Neural crest cell (in vitro differentiated cells): ENCODE data around the gene TNFSF15. TPM values are rescaled to one million over a fixed set of nuclear protein-coding genes. Genes with fewer than 3 reads are reported as not detected.

Source experiments
- DNase-seq: peaks from one replicate; pipeline ENCODE4 v3.0.0; 2021; ENCODE audit warnings: low read depth, mixed read lengths, low spot score
- H3K27ac Mint-ChIP-seq: one replicate; pipeline ENCODE4 v1.8.0; 2021; ENCODE audit warnings: mild to moderate bottlenecking, mixed read lengths; ENCODE audit not compliant: unreplicated experiment
- H3K27me3 Mint-ChIP-seq: 2 replicates; pipeline ENCODE4 v1.8.0; 2021; ENCODE audit warnings: low read depth, mild to moderate bottlenecking, mixed read lengths
- H3K36me3 Mint-ChIP-seq: 2 replicates; pipeline ENCODE4 v1.8.0; 2021; ENCODE audit warnings: low read depth, mild to moderate bottlenecking, mixed read lengths
- H3K4me1 Mint-ChIP-seq: 2 replicates; pipeline ENCODE4 v1.8.0; 2021; ENCODE audit warnings: mixed read lengths
- H3K4me3 Mint-ChIP-seq: one replicate; pipeline ENCODE4 v1.8.0; 2021; ENCODE audit warnings: mild to moderate bottlenecking, mixed read lengths
- H3K9me3 Mint-ChIP-seq: 2 replicates; pipeline ENCODE4 v1.8.0; 2021; ENCODE audit warnings: mixed read lengths
- long read RNA-seq: library from polyadenylated mRNA; unstranded; transcript quantifications from one replicate; pipeline ENCODE4 v2.0.0, GENCODE V29; 2020
- total RNA-seq: library from RNA; stranded (reverse); gene quantifications from 2 replicates; pipeline ENCODE4 v1.2.1, GENCODE V29; 2021
- TF ChIP-seq, protein P1 (sequence below): fragments of 200-600 bp; sonication (generic); conservative IDR thresholded peaks from 2 replicates; pipeline ENCODE4 v1.5.0; 2021; ENCODE audit warnings: antibody characterized with exemption, mild to moderate bottlenecking

TNFSF15 gene
- total RNA-seq = not detected in 2 replicates
- long read RNA-seq = 0 reads

- Mint-ChIP-seq H3K4me3 (no peak within 1 kb of the TSS), H3K27ac (no peak within 1 kb of the TSS), H3K4me1 (peaks cover 16% of the 10 kb centered on the region), H3K9me3 (no peaks in the 10 kb centered on the region), H3K36me3 (no peaks in the 10 kb centered on the region), H3K27me3 (peaks cover 37% of the 10 kb centered on the region)
- no peak for DNase-seq
- TF ChIP-seq, protein P1, sequence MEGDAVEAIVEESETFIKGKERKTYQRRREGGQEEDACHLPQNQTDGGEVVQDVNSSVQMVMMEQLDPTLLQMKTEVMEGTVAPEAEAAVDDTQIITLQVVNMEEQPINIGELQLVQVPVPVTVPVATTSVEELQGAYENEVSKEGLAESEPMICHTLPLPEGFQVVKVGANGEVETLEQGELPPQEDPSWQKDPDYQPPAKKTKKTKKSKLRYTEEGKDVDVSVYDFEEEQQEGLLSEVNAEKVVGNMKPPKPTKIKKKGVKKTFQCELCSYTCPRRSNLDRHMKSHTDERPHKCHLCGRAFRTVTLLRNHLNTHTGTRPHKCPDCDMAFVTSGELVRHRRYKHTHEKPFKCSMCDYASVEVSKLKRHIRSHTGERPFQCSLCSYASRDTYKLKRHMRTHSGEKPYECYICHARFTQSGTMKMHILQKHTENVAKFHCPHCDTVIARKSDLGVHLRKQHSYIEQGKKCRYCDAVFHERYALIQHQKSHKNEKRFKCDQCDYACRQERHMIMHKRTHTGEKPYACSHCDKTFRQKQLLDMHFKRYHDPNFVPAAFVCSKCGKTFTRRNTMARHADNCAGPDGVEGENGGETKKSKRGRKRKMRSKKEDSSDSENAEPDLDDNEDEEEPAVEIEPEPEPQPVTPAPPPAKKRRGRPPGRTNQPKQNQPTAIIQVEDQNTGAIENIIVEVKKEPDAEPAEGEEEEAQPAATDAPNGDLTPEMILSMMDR = no peak
Measured at GRCh38 chr9:114805670-114806525, at the start of gene TNFSF15. Gene TNFSF15, minus strand, starts transcription at chr9:114806039. Its CDS starts 27 bp downstream, at chr9:114806012.

DNA sequence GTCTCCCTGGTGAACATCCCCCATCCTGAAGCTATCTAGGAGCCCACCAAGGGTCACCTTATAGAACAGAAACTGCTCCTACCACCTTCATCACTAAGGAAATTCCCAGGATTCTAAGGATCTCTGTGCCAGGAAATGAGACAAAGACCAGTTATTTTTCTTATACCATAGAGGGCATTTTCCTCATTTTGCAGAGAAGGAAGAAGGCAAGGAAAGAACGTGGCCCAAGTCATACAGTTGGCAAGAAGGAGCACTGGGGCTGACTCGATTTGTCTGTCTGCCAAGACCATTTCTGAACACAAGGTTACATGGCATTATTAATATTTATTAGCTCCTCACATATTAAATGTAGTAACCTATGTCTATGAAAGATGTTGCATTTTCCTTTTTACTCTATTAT is 49.6 kb upstream of the TNFSF15 start:
- Mint-ChIP-seq H3K4me1 (peaks cover 5% of the 10 kb centered on the region), H3K27me3 (no peaks in the 10 kb centered on the region), H3K27ac (no peak overlapping the region), H3K9me3 (no peaks in the 10 kb centered on the region), H3K4me3 (no peak overlapping the region), H3K36me3 (no peaks in the 10 kb centered on the region)
- no peak for DNase-seq
- TF ChIP-seq, protein P1 = no peak

GRCh38 chr9:114854736-114855355 is 49.0 kb upstream of the TNFSF15 start:
- Mint-ChIP-seq H3K27ac (no peak overlapping the region), H3K36me3 (no peaks in the 10 kb centered on the region), H3K9me3 (no peaks in the 10 kb centered on the region), H3K4me1 (peaks cover 5% of the 10 kb centered on the region), H3K4me3 (no peak overlapping the region), H3K27me3 (no peaks in the 10 kb centered on the region)
- TF ChIP-seq, protein P1 = no peak
- DNase-seq = no peak

DNA sequence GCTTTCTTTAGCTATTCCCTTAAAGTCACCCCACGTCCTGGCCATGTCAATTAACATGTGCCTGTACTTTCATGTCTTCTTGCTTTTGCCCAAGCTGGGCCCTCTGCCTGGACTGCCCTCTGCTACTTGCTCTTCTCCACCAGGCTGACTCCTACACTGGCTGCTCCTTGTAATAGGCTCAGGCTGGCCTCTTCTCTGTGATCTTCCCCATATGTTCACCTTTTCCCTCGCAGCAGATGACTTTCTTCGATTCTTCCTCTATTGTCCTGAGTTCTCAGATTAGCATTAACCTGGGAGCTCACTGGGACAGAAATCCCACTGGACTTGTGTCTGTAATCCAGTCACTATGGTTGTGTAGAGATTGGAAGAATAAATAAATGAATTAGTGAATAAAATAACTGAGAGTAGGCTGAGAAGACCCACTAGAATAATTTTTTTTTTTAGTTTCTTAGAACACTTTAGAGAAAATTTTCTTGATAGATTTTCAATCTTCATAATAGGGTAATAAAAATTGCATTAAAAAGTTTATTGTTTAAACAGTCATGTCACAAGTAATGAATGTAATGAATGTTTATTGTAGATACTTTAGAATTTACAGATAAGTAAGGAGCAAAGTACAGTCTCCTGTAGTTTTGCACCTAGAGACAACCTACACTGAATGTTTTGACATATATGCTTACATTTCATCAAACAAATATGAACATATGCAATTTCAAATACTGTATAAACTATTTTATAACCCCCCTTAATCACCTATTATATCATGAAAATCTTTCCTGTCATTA is 47.4 kb upstream of the TNFSF15 start:
- no peaks in the 10 kb centered on the region for H3K9me3 Mint-ChIP-seq
- H3K27me3 Mint-ChIP-seq = no peaks in the 10 kb centered on the region
- DNase-seq = no peak
- H3K36me3 Mint-ChIP-seq = no peaks in the 10 kb centered on the region
- no peak overlapping the region for H3K27ac Mint-ChIP-seq
- TF ChIP-seq, protein P1 = no peak
- H3K4me1 Mint-ChIP-seq = peaks cover 5% of the 10 kb centered on the region
- H3K4me3 Mint-ChIP-seq = no peak overlapping the region

- peaks cover 5% of the 10 kb centered on the region for H3K4me1 Mint-ChIP-seq
- no peak for DNase-seq
- TF ChIP-seq, protein P1 = no peak
- no peaks in the 10 kb centered on the region for H3K9me3 Mint-ChIP-seq
- H3K27me3 Mint-ChIP-seq = no peaks in the 10 kb centered on the region
- no peak overlapping the region for H3K4me3 Mint-ChIP-seq
- H3K27ac Mint-ChIP-seq = no peak overlapping the region
- no peaks in the 10 kb centered on the region for H3K36me3 Mint-ChIP-seq
Measured at GRCh38 chr9:114852050-114852594, 46.3 kb upstream of the TNFSF15 start.
